Subcutaneous abdominal adipose tissue (tissue), 5 donors: ENCODE measurements around the gene GPR146.
"Not testable (repeated sequence)": the region's sequence is repeated elsewhere in the genome, so short reads cannot be mapped to it uniquely, and the experiment has no call there.

ENCODE experiments used
- H3K27ac ChIP-seq: one replicate; pipeline ENCODE4 v1.7.0; 2013; ENCODE audit warnings: low read depth, mild to moderate bottlenecking, inconsistent platforms, low read length, moderate library complexity
- H3K27me3 ChIP-seq, 5 donors: one replicate each; pipeline ENCODE4 v1.7.0; 2013; ENCODE audit warnings: low read length in 5 of 5, inconsistent platforms in 1 of 5; ENCODE audit not compliant: control insufficient read depth in 5 of 5, insufficient read depth in 4 of 5
- H3K36me3 ChIP-seq, 5 donors: one replicate each; pipeline ENCODE4 v1.7.0; 2013; ENCODE audit warnings: low read length in 5 of 5; ENCODE audit not compliant: control insufficient read depth in 5 of 5, insufficient read depth in 5 of 5
- H3K4me1 ChIP-seq, 5 donors: one replicate each; pipeline ENCODE4 v1.7.0; 2013; ENCODE audit warnings: low read length in 5 of 5, mild to moderate bottlenecking in 3 of 5, moderate library complexity in 1 of 5; ENCODE audit not compliant: control insufficient read depth in 5 of 5, insufficient read depth in 5 of 5
- H3K4me3 ChIP-seq, 5 donors: one replicate each; pipeline ENCODE4 v1.7.0; 2013; ENCODE audit warnings: low read length in 5 of 5, low read depth in 1 of 5
- H3K9ac ChIP-seq, 5 donors: one replicate each; pipeline ENCODE4 v1.7.0; 2013; ENCODE audit warnings: low read length in 5 of 5, mild to moderate bottlenecking in 4 of 5, moderate library complexity in 3 of 5
- H3K9me3 ChIP-seq, 5 donors: one replicate each; pipeline ENCODE4 v1.7.0; 2013; ENCODE audit warnings: low read length in 5 of 5; ENCODE audit not compliant: control insufficient read depth in 5 of 5
- donor health status: healthy.
- donor health status: healthy.
- donor health status: healthy.
- donor health status: healthy.
- donor health status: healthy.

Gene GPR146

GRCh38 chr7:1030444-1031070, 13.8 kb upstream of the GPR146 start:
- no peak overlapping the region for H3K27ac ChIP-seq
- no peak overlapping the region for H3K4me3 ChIP-seq
- H3K9me3 ChIP-seq, result peaks cover 0 to 3% (median 0%) of the 10 kb centered on the region in 5 donors
- H3K27me3 ChIP-seq, result no peaks in the 10 kb centered on the region
- peaks cover 0 to 11% (median 9%) of the 10 kb centered on the region in 5 donors for H3K36me3 ChIP-seq
- no peak overlapping the region for H3K9ac ChIP-seq
- peaks cover 0 to 31% (median 24%) of the 10 kb centered on the region in 5 donors for H3K4me1 ChIP-seq

DNA sequence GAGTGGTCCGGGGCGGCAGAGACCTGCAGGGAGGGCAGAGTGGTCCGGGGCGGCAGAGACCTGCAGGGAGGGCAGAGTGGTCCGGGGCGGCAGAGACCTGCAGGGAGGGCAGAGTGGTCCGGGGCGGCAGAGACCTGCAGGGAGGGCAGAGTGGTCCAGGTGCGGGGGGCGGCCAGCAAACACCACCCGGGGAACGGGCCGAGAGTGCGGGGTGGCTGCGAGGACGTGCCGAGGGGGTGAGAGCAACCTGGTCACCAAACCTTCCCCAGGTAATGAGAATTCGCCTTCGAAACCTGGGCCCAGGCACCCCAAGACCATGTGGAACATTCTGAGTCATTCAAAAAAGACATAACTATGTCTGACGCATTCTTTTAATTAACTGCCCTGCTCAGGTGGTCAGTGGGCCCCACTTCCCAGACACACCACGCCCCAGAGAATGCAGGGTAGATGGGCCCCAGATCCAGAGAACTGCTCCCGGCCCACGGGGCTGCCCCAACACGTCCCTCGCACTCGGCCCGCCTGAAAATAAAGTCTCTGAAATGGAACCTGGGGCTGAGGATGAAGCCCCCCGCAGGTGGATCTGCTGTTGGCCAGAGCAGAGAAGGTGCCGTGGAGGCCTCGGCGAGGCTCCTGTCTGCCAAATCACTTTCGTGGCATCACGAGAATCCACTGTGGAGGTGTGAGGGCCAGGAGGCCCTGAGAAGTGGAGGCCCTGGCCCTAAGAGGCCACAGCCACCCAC, 12.5 kb upstream of the GPR146 start:
- H3K27ac ChIP-seq, result no peak overlapping the region
- no peaks in the 10 kb centered on the region for H3K27me3 ChIP-seq
- H3K9me3 ChIP-seq, result peaks cover 0 to 3% (median 0%) of the 10 kb centered on the region in 5 donors
- no peak overlapping the region for H3K9ac ChIP-seq
- no peaks in the 10 kb centered on the region for H3K36me3 ChIP-seq
- H3K4me1 ChIP-seq, result peaks cover 0 to 28% (median 23%) of the 10 kb centered on the region in 5 donors
- H3K4me3 ChIP-seq, result no peak overlapping the region

DNA sequence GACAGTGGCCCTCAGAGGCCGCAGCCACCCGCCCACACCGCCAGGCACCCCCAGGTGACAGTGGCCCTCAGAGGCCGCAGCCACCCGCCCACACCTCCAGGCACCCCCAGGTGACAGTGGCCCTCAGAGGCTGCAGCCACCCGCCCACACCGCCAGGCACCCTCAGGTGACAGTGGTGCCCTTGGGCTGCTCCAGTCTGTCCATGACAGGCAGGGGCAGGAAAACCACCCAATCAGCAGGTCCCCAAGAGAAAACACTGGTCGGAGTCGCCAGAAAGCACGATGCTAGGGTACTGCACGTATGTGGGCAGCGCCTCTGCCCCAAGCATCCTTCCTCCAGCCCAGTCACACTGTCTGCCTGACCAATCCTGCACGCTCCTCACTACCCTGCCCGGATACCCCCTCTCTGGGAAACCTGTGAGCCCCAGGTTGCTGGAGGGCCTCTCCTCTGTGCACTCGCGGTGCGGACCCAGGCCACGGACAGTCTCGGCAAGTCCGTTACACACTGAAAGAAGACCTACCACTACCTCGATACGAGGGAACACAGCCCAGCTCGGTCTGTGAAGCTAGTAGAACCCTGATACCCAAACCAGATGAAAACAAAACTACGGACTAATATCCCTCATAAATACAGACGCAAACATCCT, 11.7 kb upstream of the GPR146 start:
- H3K4me3 ChIP-seq, result no peak overlapping the region
- no peaks in the 10 kb centered on the region for H3K36me3 ChIP-seq
- H3K9ac ChIP-seq, result no peak overlapping the region
- no peak overlapping the region for H3K27ac ChIP-seq
- no peaks in the 10 kb centered on the region for H3K27me3 ChIP-seq
- H3K9me3 ChIP-seq, result peaks cover 0 to 3% (median 0%) of the 10 kb centered on the region in 5 donors
- peaks cover 0 to 20% (median 15%) of the 10 kb centered on the region in 5 donors for H3K4me1 ChIP-seq

DNA sequence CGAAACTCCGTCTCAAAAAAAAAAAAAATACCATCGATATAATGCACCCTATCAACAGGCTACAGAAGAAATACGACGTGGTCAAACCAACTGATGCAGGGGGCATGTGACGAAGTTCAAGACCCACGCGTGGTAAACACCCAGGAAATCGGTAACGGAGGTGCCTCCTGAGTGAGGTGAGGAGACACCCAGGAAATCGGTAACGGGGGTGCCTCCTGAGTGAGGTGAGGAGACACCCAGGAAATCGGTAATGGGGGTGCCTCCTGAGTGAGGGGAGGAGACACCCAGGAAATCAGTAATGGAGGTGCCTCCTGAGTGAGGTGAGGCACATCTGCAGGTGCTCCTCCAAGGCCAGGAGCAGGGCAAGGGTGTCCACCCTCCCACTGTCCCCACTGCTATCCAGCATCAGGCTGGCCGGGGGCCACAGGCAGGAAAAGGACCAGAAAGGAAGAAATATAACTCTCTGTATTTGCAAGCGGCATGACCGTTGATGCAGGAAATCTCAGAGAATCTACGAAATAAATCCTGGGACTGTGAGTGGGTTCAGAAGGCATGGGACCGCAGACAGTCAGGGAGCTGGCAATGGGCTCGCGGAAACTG, 10.7 kb upstream of the GPR146 start:
- H3K4me1 ChIP-seq, result peaks cover 0 to 13% (median 13%) of the 10 kb centered on the region in 5 donors
- peaks cover 0 to 3% (median 0%) of the 10 kb centered on the region in 5 donors for H3K9me3 ChIP-seq
- H3K27me3 ChIP-seq, result no peaks in the 10 kb centered on the region
- no peaks in the 10 kb centered on the region for H3K36me3 ChIP-seq
- no peak overlapping the region for H3K9ac ChIP-seq
- no peak overlapping the region for H3K27ac ChIP-seq
- H3K4me3 ChIP-seq, result no peak overlapping the region

DNA sequence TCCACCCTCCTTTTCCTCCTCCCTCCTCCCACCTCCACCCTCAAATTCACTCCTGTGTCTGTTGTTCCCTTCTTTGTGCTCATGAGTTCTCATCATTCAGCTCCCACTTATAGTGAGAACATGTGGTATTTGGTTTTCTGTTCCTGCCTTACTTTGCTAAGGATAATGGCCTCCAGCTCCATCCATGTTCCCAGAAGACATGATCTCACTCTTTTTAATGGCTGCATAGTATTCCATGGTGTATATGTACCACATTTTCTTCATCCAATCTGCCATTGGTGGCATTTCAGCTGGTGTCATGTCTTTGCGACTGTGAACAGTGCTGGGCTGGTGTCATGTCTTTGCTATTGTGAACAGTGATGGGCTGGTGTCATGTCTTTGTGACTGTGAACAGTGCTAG, 9.6 kb upstream of the GPR146 start:
- H3K4me1 ChIP-seq, H3K27ac ChIP-seq, H3K9me3 ChIP-seq, H3K9ac ChIP-seq, H3K4me3 ChIP-seq, H3K27me3 ChIP-seq, H3K36me3 ChIP-seq: not testable (repeated sequence)

GRCh38 chr7:1036164-1036928, 8.0 kb upstream of the GPR146 start:
- not testable (repeated sequence) for H3K36me3 ChIP-seq, H3K9me3 ChIP-seq, H3K9ac ChIP-seq, H3K27ac ChIP-seq, H3K27me3 ChIP-seq, H3K4me3 ChIP-seq
- peaks cover under 1 to 12% (median 7%) of the 10 kb centered on the region in 5 donors for H3K4me1 ChIP-seq

- not testable (repeated sequence) for H3K27me3 ChIP-seq, H3K4me3 ChIP-seq, H3K36me3 ChIP-seq, H3K27ac ChIP-seq, H3K9ac ChIP-seq, H3K9me3 ChIP-seq
- H3K4me1 ChIP-seq, result peaks cover 2 to 44% (median 37%) of the 10 kb centered on the region in 5 donors
Measured at GRCh38 chr7:1040233-1040632, 4.1 kb upstream of the GPR146 start.

DNA sequence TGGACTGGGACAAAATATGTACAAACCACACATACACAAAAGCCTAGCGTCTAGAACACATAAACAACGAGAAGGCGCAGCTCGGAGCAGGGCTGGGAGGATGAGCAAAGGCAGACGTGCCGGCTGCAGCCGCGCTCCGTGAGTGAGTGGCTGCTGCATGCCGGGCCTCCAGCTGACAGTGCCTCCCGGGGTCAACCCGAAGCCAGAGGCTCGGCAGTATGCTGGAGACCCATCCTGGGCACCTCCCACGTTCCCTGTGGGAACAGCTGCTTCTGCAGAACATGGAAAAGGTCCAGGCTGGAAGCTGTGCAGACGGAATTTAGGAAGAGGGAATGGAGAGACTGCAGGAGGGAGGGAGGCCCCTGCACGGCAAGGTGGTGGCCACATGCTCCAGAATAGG, 3.6 kb upstream of the GPR146 start:
- no peak overlapping the region for H3K9ac ChIP-seq
- peaks cover 6 to 50% (median 42%) of the 10 kb centered on the region in 5 donors for H3K4me1 ChIP-seq
- no peak overlapping the region for H3K27ac ChIP-seq
- H3K4me3 ChIP-seq, result peak overlapping the region in 2 of 5 donors; percentile 11 to 32
- no peaks in the 10 kb centered on the region for H3K27me3 ChIP-seq
- no peaks in the 10 kb centered on the region for H3K36me3 ChIP-seq
- no peaks in the 10 kb centered on the region for H3K9me3 ChIP-seq

DNA sequence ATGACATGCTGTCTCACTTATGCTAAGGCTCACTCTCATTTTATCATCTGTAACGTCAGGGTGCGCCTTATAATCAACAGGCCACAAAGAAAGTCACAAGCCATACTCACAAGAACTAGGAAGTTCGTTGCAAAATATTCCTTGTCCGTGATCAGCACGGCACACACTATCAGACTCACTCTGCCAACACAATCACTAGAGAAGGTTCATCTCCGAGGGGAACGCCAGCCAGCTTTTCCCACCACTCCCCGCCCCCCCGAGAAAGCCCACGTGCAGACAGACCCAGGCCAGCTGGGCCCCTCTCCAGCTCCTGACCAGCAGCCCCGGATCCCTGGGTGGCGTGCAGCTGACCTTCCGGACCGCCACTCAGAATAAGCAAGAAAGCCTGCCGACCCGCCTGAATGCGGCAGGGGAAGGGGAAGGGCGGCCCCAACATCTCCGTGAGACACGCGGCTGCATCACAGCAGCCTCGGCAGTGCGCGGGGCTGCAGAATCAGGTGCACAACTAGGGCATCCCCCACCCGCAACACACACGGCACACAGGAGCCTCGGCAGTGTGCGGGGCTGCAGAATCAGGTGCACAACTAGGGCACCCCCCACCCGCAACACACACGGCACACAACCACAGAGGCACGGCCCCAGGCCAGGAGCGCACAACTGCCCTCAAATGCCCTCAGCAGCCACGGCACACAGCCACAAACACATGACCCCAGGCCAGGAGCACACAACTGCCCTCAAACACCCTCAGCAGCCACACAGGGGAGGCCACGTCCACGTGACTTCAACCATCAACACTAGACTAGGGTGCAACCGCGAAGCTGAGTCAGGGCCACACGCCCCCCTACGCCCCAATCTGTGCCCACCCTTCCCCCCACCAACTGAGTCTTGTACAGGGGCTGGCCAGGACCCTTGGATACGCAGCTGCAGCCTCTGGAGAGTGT, 2.5 kb upstream of the GPR146 start:
- H3K4me3 ChIP-seq, result no peak overlapping the region
- no peak overlapping the region for H3K27ac ChIP-seq
- H3K4me1 ChIP-seq, result peaks cover 9 to 60% (median 52%) of the 10 kb centered on the region in 5 donors
- no peaks in the 10 kb centered on the region for H3K27me3 ChIP-seq
- no peaks in the 10 kb centered on the region for H3K36me3 ChIP-seq
- H3K9ac ChIP-seq, result no peak overlapping the region
- H3K9me3 ChIP-seq, result no peaks in the 10 kb centered on the region
